GM18870 (cell line): ENCODE measurements around the gene TFG.

Source experiments
- ATAC-seq: cut with Tn5 transposase; IDR thresholded peaks from one replicate; pipeline ENCODE4 v1.9.1; 2021; ENCODE audit warnings: moderate library complexity; ENCODE audit not compliant: unreplicated experiment

The TFG gene

GRCh38 chr3:100753846-100754245 lies 44.6 kb downstream of the TFG start:
- no peak for ATAC-seq

GRCh38 chr3:100754563-100755334 lies 45.5 kb downstream of the TFG start:
- ATAC-seq: no peak

- no peak for ATAC-seq
These were observed 47.1 kb downstream of the TFG start for GRCh38 chr3:100756441-100756840.

GRCh38 chr3:100759159-100759558 lies 49.9 kb downstream of the TFG start:
- ATAC-seq: no peak

GRCh38 chr3:100759950-100760349 lies 50.7 kb downstream of the TFG start:
- no peak for ATAC-seq

GRCh38 chr3:100760377-100760776 lies 51.1 kb downstream of the TFG start:
- no peak for ATAC-seq

GRCh38 chr3:100761211-100761942 lies 52.1 kb downstream of the TFG start:
- peak; percentile 46 for ATAC-seq

- no peak for ATAC-seq
These were observed 52.7 kb downstream of the TFG start for GRCh38 chr3:100761951-100762350.

- ATAC-seq: no peak
These were observed 56.2 kb downstream of the TFG start for GRCh38 chr3:100765437-100765975.

- ATAC-seq: no peak
These were observed 56.8 kb downstream of the TFG start for GRCh38 chr3:100766069-100766468.

GRCh38 chr3:100769693-100770092 lies 60.4 kb downstream of the TFG start:
- ATAC-seq: no peak

- ATAC-seq: no peak
These were observed 65.9 kb downstream of the TFG start for GRCh38 chr3:100775226-100775625.

- no peak for ATAC-seq
These were observed 66.4 kb downstream of the TFG start for GRCh38 chr3:100775669-100776068.

GRCh38 chr3:100776097-100776729 lies 66.9 kb downstream of the TFG start:
- no peak for ATAC-seq

GRCh38 chr3:100776746-100777145 lies 67.5 kb downstream of the TFG start:
- ATAC-seq: no peak

- ATAC-seq: no peak
These were observed 68.0 kb downstream of the TFG start for GRCh38 chr3:100777271-100777670.

- ATAC-seq: no peak
These were observed 70.2 kb downstream of the TFG start for GRCh38 chr3:100779480-100779879.

- no peak for ATAC-seq
These were observed 70.9 kb downstream of the TFG start for GRCh38 chr3:100780071-100780622.

GRCh38 chr3:100781301-100781700 lies 72.0 kb downstream of the TFG start:
- no peak for ATAC-seq

GRCh38 chr3:100782348-100782747 lies 73.1 kb downstream of the TFG start:
- no peak for ATAC-seq

GRCh38 chr3:100782906-100783305 lies 73.6 kb downstream of the TFG start:
- ATAC-seq: no peak
